Peyer's patch (tissue), 4 donors: ENCODE data around the gene TMEM196.

ENCODE experiments used
- CTCF ChIP-seq, 6 experiments: fragments of 450-650 bp in 4 of 6; fragments of 200-600 bp in 2 of 6; sonication (generic) in 1 of 6; IDR thresholded peaks; one replicate each; pipeline ENCODE4 v1.5.1; 2017 to 2019; ENCODE audit warnings: antibody characterized with exemption in 6 of 6, mild to moderate bottlenecking in 3 of 6, moderate library complexity in 1 of 6
- POLR2A ChIP-seq, 2 donors: fragments of 450-650 bp; IDR thresholded peaks; one replicate each; pipeline ENCODE4 v1.5.1; 2017; ENCODE audit warnings: antibody characterized with exemption in 2 of 2, mild to moderate bottlenecking in 2 of 2, moderate library complexity in 2 of 2

- no peak for TF ChIP-seq CTCF (IDR thresholded peaks at IDR 0.05)
- no peak for TF ChIP-seq POLR2A (IDR thresholded peaks at IDR 0.05)
These were observed 102.6 kb downstream of the TMEM196 start for GRCh38 chr7:19670806-19671205.
